Endothelial cell of umbilical vein (primary cell): ENCODE measurements around the gene IFI35. TPM values are rescaled to one million over a fixed set of nuclear protein-coding genes. Genes with fewer than 3 reads are reported as not detected.

Experiments
- BruUV-seq: library from RNA; stranded (reverse); fragments of 400-500 nt; replicated peaks from 2 replicates; lab custom pipeline; 2021; lab: Mats Ljungman, UMichigan
- CTCF ChIA-PET: fragments of 300-600, 350-600 bp; sonication (Branson Sonifier 250); formaldehyde crosslinking; loops from one replicate; lab custom pipeline; 2021; ENCODE audit warnings: antibody characterized with exemption, inconsistent platforms; lab: Charles Lee
- POLR2A ChIA-PET: fragments of 300-600, 350-600 bp; sonication (Branson Sonifier 250); formaldehyde crosslinking; loops from one replicate; lab custom pipeline; 2021; ENCODE audit warnings: antibody characterized with exemption, inconsistent platforms; lab: Charles Lee
- DNase-seq: peaks from one replicate; pipeline ENCODE4 v3.0.0-alpha.2; 2011; ENCODE audit warnings: low read depth, low spot score
- FAIRE-seq: peaks from 2 replicates; lab custom pipeline; 2011; peaks lifted over from hg19 to GRCh38; lab: Jason Lieb, UNC
- H2AFZ ChIP-seq: 2 replicates; pipeline ENCODE4 v1.6.0; 2012; ENCODE audit warnings: low read depth, low read length, control low read depth, inconsistent platforms
- H3K27ac ChIP-seq: 2 replicates; pipeline ENCODE4 v1.5.1; 2011; ENCODE audit warnings: low read depth, mild to moderate bottlenecking, control low read depth, low read length, moderate library complexity; ENCODE audit not compliant: insufficient read depth
- H3K27me3 ChIP-seq, 2 experiments: 2 replicates each; pipeline versions ENCODE4 v1.6.0 to v1.6.1; 2011; ENCODE audit warnings: low read length in 2 of 2, mixed read lengths in 1 of 2; ENCODE audit not compliant: control insufficient read depth in 2 of 2, insufficient read depth in 2 of 2
- H3K36me3 ChIP-seq, 2 experiments: 2 replicates in 1 of 2; 3 replicates in 1 of 2; pipeline ENCODE4 v1.5.1; 2011; ENCODE audit warnings: low read length in 2 of 2, mild to moderate bottlenecking in 1 of 2, moderate library complexity in 1 of 2; ENCODE audit not compliant: control insufficient read depth in 2 of 2, insufficient read depth in 2 of 2; ENCODE audit errors: extremely low read depth in 1 of 2
- H3K4me1 ChIP-seq: 3 replicates; pipeline ENCODE4 v1.5.1; 2011; ENCODE audit warnings: mild to moderate bottlenecking, low read length; ENCODE audit not compliant: control insufficient read depth, insufficient read depth; ENCODE audit errors: extremely low read depth
- H3K4me2 ChIP-seq: 2 replicates; pipeline ENCODE4 v1.6.1; 2011; ENCODE audit warnings: low read length, control low read depth, mixed read lengths; ENCODE audit not compliant: insufficient read depth
- H3K4me3 ChIP-seq, 3 experiments: fragments of 200-600 bp in 1 of 3; sonication (generic), shearing (Covaris generic) in 1 of 3; replicated peaks in 1 of 3; 2 replicates each; pipeline ENCODE4 v1.5.1; 2011 to 2016; ENCODE audit warnings: control low read depth in 3 of 3, low read length in 3 of 3, mild to moderate bottlenecking in 2 of 3, inconsistent platforms in 1 of 3, low read depth in 1 of 3, moderate library complexity in 1 of 3; ENCODE audit not compliant: insufficient read depth in 1 of 3
- H3K79me2 ChIP-seq: 2 replicates; pipeline ENCODE4 v1.6.0; 2012; ENCODE audit warnings: low read length, inconsistent platforms; ENCODE audit not compliant: control insufficient read depth, insufficient read depth
- H3K9ac ChIP-seq: replicated peaks from 2 replicates; pipeline ENCODE3; 2011; ENCODE audit warnings: low read length, control low read depth; ENCODE audit not compliant: insufficient read depth; ENCODE audit errors: extremely low read depth
- H3K9me1 ChIP-seq: replicated peaks from 3 replicates; pipeline ENCODE4 v1.6.0; 2011; ENCODE audit warnings: mild to moderate bottlenecking, low read length; ENCODE audit not compliant: control insufficient read depth, insufficient read depth; ENCODE audit errors: extremely low read depth
- H3K9me3 ChIP-seq: replicated peaks from 2 replicates; pipeline ENCODE4 v1.5.1; 2012; ENCODE audit warnings: low read length, inconsistent platforms; ENCODE audit not compliant: control insufficient read depth, insufficient read depth
- H4K20me1 ChIP-seq: replicated peaks from 2 replicates; pipeline ENCODE3; 2011; ENCODE audit warnings: mild to moderate bottlenecking, low read length; ENCODE audit not compliant: control insufficient read depth, insufficient read depth; ENCODE audit errors: extremely low read depth
- FOS ChIP-seq: IDR thresholded peaks from 2 replicates; pipeline ENCODE4 v1.6.1; 2011; ENCODE audit warnings: mild to moderate bottlenecking, low read length, moderate library complexity, borderline replicate concordance; ENCODE audit not compliant: insufficient read depth
- JUN ChIP-seq: IDR thresholded peaks from 2 replicates; pipeline ENCODE4 v1.6.1; 2011; ENCODE audit warnings: borderline replicate concordance, low read depth; ENCODE audit not compliant: insufficient read length, insufficient read depth
- MYC ChIP-seq: IDR thresholded peaks from one replicate; pipeline ENCODE4 v1.6.1; 2011; ENCODE audit warnings: mild to moderate bottlenecking, low read depth, low read length
- POLR2AphosphoS5 ChIP-seq: IDR thresholded peaks from 2 replicates; pipeline ENCODE4 v1.6.1; 2012; ENCODE audit warnings: low read depth, mild to moderate bottlenecking, control low read depth, low read length, moderate library complexity; ENCODE audit not compliant: insufficient read depth
- dilution Hi-C: fragments of 300-500 bp; cut with MboI; formaldehyde crosslinking; loops from one replicate; pipeline ENCODE4 v1.15.0; 2019; ENCODE audit warnings: low sequenced_read_pairs; ENCODE audit not compliant: extremely low pct_ligation_motif_present
- intact Hi-C: fragments of 100-400 bp; cut with micrococcal nuclease; formaldehyde crosslinking; loops from one replicate; pipeline ENCODE4 v1.10.0; 2022
- polyA plus RNA-seq, 4 experiments: library from polyadenylated mRNA; depleted of rRNA in 3 of 4; stranded (reverse) in 3 of 4; unstranded in 1 of 4; fragments of >200 nt; gene quantifications; 2 replicates each; pipeline versions ENCODE4 v1.2.1 to v1.2.3, GENCODE V29; 2011 to 2012; ENCODE audit warnings: missing spikeins in 1 of 4
- total RNA-seq: library from RNA; stranded (reverse); gene quantifications from 2 replicates; pipeline ENCODE4 v1.2.3, GENCODE V29; 2021

Gene IFI35
- total and polyA plus RNA-seq, 2 donors (not counting 3 experiments of a cell fraction or from before 2014, with no cell fraction given), result 11.1 to 22.5 TPM

DNA sequence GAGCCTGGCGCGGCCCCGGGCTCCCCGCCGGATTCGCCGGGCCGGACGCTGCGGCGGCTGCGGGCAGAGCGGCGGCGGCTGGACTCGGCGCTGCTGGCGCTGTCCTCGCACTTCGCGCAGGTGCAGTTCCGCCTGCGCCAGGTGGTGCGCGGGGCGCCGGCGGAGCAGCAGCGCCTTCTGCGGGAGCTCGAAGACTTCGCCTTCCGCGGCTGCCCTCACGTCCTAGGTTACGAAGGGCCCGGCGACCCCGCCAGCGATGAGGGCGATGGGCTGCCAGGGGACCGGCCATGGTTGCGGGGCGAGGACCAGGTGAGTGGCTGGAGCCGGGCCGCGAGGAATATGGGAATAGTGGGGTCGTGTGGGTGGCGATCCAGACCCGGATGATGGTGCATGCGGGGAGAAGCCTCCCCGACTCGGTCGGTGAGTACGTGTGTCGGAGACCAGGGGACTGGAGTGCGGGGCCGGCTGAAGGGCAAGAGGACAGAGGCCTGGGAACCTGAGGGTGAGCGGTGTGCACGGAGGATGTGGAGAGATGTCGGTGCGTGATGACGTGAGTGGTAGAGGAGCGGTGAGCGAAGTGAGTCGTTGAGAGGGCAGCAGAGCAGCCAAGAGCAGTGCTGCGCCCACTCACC lies 25.7 kb upstream of the IFI35 start:
- Histone ChIP-seq H4K20me1 (no peaks in the 10 kb centered on the region), H3K27ac (peak overlapping the region; percentile 1), H3K27me3 (no peaks in the 10 kb centered on the region), H3K4me2 (peak overlapping the region; percentile 32), H3K79me2 (peaks cover 16% of the 10 kb centered on the region), H3K4me3 (peak overlapping the region; percentile 10 to 88 (median 11)), H2AFZ (peak overlapping the region; percentile 70), H3K9me3 (no peaks in the 10 kb centered on the region), H3K9ac (peak overlapping the region; percentile 42), H3K9me1 (no peaks in the 10 kb centered on the region), H3K4me1 (peaks cover 23% of the 10 kb centered on the region), H3K36me3 (no peaks in the 10 kb centered on the region)
- POLR2A ChIA-PET, result no interaction called here
- dilution Hi-C loops (no loop called here), intact Hi-C loops (loop anchor here (1.0 to 2.0 kb wide), 2 partner anchors 17 to 18 kb away; partner anchors contain the start of genes AARSD1 and RPL27)
- no TSS peak for BruUV-seq
- no peak for TF ChIP-seq POLR2AphosphoS5
- no peak for TF ChIP-seq MYC
- FAIRE-seq (peak; percentile 82), DNase-seq (peak; percentile 47)
- CTCF ChIA-PET, result interaction anchor here (2.2 kb wide), 1 partner anchor 17 kb away, joined by 15 read pairs; the partner anchor contains the start of gene RPL27

DNA sequence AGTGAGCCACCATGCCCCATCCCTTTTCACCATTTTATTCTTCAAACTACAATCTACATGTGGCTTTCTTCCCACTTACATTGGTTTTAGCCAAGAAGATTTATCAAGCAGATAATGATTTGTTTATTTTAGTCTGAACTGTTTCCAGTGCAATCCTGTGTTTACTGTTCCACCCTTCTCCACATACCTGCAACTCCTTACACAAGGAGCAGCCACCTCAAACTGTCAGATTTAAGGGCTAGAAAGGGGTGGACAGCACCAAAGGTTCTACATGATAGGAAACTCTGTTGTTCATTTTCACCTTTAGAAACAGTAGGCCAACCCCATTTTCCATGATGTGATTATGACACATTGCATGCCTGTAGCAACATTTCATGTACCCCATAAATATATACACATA lies 24.3 kb upstream of the IFI35 start:
- Histone ChIP-seq H2AFZ (no peak overlapping the region), H3K27me3 (no peaks in the 10 kb centered on the region), H3K9ac (no peak overlapping the region), H3K4me3 (no peak overlapping the region), H3K27ac (no peak overlapping the region), H3K79me2 (peaks cover 16% of the 10 kb centered on the region), H3K9me1 (no peaks in the 10 kb centered on the region), H3K4me2 (no peak overlapping the region), H3K36me3 (peaks cover 2 to 3% of the 10 kb centered on the region in 2 experiments), H4K20me1 (no peaks in the 10 kb centered on the region), H3K9me3 (no peaks in the 10 kb centered on the region), H3K4me1 (peaks cover 23% of the 10 kb centered on the region)
- TSS peak; percentile 8 for BruUV-seq
- no peak for DNase-seq
- CTCF ChIA-PET, result interaction anchor here (0.7 to 1.2 kb wide), 2 partner anchors 14 to 49 kb away, joined by 3 read pairs; no protein-coding TSS in a partner anchor
- POLR2A ChIA-PET, result no interaction called here
- intact Hi-C loops, result no loop called here
- no peak for FAIRE-seq
- dilution Hi-C loops, result no loop called here
- TF ChIP-seq JUN, result no peak
- TF ChIP-seq MYC, result no peak
- no peak for TF ChIP-seq FOS
- no peak for TF ChIP-seq POLR2AphosphoS5
